ENCODE results near the gene ZNF469.
"Not testable (repeated sequence)": the region's sequence is repeated elsewhere in the genome, so short reads cannot be mapped to it uniquely, and the experiment has no call there.

The ZNF469 gene

GRCh38 chr16:88352261-88353200 lies 30.2 kb upstream of the ZNF469 start:
- no peak for TF ChIP-seq ZNF274 (IDR thresholded peaks at IDR 0.05; ENCODE audit: low read depth, low read length)

DNA sequence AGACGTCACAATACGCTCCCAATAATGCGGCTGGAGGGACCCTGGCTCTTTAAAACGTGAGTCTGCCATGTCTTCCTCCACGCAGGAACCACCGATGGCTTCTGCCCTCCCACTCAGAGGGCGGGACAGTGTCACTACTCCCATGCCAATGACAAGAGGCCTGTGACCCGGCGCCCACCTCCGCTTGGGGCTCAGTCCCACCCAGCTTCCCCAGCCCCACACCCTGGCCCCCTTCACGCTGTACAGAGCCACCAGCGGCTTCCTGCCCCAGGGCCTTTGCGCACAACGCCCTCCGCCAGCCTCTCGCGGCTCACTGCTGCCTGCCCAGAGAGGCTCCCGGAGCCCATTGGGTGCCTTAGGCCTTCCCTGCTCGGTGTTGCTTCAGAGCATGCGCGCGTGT lies 29.5 kb upstream of the ZNF469 start:
- TF ChIP-seq ZNF274 (IDR thresholded peaks at IDR 0.05; ENCODE audit: low read depth, low read length) = no peak
- no peak overlapping the region for H3K4me3 ChIP-seq (ENCODE audit: low read length)

More at GRCh38 chr16:88352261-88353200, 30.2 kb upstream of the ZNF469 start:
- H3K4me3 ChIP-seq (ENCODE audit: low read length) = no peak overlapping the region

- no peak overlapping the region for H3K4me3 ChIP-seq (ENCODE audit: low read length)
- TF ChIP-seq ZNF274 (IDR thresholded peaks at IDR 0.05; ENCODE audit: low read depth, low read length) = no peak
Measured at GRCh38 chr16:88353691-88354090, 29.1 kb upstream of the ZNF469 start.

DNA sequence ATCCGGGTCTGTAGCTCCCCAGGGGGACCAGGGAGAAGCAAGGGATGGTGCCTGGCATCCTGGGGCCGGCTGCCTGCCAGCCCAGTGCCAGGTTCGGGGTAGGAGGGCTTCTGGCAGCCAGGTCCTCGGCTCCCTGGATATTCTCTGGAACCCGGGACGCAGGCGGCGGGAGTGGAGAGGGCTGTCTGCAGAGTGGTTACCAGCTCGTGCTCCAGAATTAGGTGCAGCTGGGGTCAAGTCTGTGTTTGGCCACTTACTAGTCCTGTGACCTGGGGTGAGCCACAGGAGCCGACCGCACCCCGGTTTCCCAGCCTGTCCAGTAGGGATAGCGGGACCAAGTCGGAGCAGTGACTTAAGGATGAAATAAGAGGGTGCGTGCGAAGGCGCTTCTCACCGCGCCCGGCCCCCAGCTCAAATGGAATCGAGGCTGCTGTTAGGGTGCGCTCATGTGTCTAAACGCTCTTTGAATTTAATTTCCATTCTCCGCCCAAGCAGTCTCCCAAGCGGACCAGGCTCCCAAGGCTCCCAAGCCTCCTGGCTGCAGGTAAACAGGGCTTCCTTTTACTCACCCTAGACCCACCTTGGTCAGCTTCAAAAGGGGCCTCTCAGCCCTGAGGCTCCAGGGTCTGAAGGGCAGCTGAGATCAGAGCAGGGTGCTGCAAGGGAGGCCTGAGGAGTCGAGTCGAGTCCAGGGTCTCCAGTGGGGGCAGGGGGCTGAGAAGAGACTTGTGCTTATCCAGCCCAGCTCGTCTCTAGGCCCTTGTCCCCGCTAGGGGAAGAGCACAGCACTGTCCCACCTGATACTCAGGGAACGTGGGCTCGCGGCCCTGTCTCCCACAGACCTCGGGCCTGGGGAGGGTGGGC lies 28.3 kb upstream of the ZNF469 start:
- no peak for TF ChIP-seq ZNF274 (IDR thresholded peaks at IDR 0.05; ENCODE audit: low read depth, low read length)

DNA sequence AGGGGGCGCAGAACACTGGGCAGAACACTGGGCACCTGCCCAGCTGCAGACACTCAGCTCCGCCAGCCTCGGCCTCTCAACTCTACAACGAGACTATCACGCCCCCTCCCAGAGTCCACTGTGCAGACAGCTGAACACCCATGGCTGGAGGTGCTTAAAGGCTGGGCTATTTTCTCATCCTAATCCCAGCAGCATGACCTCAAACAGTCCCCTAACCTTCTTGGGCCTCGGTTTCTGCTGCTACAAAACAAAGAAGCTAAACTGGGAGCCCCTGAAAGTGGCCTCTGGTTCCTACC lies 27.7 kb upstream of the ZNF469 start:
- TF ChIP-seq ZNF274 (IDR thresholded peaks at IDR 0.05; ENCODE audit: low read depth, low read length) = no peak
- H3K4me3 ChIP-seq (ENCODE audit: low read length) = no peak overlapping the region

More for the DNA sequence above, 28.3 kb upstream of the ZNF469 start:
- no peak overlapping the region for H3K4me3 ChIP-seq (ENCODE audit: low read length)

GRCh38 chr16:88355389-88356123 lies 27.2 kb upstream of the ZNF469 start:
- H3K4me3 ChIP-seq (ENCODE audit: low read length) = no peak overlapping the region
- TF ChIP-seq ZNF274 (IDR thresholded peaks at IDR 0.05; ENCODE audit: low read depth, low read length) = no peak

DNA sequence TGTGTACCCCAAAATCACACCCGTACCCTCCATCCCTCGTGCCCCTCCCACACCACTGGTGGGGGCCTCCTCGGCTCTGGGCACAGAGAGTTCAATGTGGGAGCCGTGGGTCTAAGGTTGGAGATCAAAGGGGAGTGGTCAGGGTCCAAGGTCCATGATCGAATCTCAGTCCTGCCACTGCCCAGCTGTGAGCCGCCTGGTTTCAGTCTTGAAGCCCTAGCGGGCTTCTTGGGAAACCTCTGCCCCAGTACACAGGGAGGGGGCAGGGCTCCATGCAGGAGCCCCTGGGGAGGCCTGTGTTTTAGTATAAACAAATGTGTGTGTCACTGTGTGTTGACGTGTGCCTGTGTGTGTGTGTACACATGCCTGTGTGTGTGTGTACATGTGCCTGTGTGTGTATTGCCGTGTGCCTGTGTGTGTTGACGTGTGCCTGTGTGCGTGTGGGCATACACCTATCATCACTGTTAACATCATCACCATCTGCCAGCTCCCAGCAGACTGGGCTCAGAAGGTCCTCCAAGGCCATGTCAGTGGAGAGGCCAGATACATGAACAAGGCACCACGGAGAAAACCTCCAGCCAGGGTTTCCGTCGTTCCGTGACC lies 26.5 kb upstream of the ZNF469 start:
- H3K4me3 ChIP-seq (ENCODE audit: low read length) = no peak overlapping the region
- no peak for TF ChIP-seq ZNF274 (IDR thresholded peaks at IDR 0.05; ENCODE audit: low read depth, low read length)

- TF ChIP-seq ZNF274 (IDR thresholded peaks at IDR 0.05; ENCODE audit: low read depth, low read length) = no peak
- H3K4me3 ChIP-seq (ENCODE audit: low read length) = no peak overlapping the region
Measured at GRCh38 chr16:88356727-88357199, 26.0 kb upstream of the ZNF469 start.

DNA sequence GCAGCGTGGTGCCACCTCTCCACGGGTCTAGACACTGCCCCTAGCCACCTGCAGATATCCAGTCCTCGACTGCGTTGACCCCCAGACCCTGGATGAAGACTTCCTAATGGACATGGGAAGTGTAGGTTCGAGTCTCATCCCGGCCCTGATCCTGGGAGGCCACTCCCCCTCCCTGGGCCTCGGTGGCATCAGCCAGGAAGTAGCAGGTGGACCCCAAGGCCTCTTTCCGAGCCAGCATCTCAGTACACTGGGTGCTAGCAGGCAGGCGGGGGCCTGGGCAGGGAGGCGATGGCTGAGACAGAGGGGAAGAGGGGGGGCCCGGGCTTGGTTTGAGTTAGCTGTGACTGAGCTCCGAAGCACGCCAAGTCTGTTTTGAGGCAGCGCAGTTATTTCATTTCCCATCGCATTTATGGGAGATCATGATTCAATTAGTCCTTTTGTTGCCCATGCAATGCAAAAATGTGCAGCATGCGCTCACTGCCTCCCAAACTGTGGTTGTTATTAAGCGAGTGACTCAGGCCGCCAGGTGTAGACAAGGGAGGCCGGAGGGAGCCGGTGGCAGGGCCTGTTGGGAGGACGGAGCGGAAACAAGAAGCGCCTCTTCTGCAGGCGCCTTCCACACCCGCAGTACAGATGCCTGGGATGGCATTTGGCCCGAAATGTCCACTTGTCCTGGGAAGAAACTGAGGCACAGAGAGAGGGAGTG lies 25.3 kb upstream of the ZNF469 start:
- H3K4me3 ChIP-seq (ENCODE audit: low read length) = no peak overlapping the region
- no peak for TF ChIP-seq ZNF274 (IDR thresholded peaks at IDR 0.05; ENCODE audit: low read depth, low read length)

DNA sequence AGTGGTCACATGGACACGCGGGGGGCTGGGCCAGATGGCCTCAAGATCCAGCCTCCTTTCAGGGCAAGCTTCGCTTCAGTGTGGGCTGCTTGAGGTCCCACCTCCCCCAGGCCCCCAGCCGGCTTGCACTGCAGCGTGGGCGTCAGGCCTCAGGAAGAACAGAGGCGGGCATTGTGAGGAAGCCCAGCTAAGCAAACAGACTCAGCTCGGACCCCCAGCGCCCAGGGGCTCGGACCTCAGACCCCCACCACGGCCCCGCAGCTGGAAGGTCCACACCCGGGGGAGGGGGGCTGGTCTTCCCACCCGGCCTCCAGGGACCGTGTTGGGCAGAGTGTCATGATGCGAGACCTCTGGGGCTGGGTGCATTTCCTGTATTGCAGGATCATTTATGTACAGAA lies 24.7 kb upstream of the ZNF469 start:
- H3K4me3 ChIP-seq (ENCODE audit: low read length) = no peak overlapping the region
- no peak for TF ChIP-seq ZNF274 (IDR thresholded peaks at IDR 0.05; ENCODE audit: low read depth, low read length)

DNA sequence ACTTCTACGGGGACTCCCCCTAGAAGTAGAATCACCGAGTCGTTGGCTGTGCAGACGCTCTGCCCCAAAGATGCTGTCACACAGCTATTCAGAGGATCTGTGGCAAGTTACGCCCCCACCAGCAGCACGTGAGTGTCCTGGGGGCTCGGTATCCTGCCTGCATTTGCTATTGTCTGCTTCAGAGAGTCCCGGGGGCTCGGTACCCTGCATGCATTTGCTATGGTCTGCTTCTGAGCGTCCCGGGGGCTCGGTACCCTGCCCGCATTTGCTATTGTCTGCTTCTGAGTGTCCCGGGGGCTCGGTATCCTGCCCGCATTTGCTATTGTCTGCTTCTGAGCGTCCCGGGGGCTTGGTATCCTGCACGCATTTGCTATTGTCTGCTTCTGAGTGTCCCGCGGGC lies 23.8 kb upstream of the ZNF469 start:
- H3K4me3 ChIP-seq (ENCODE audit: low read length) = no peak overlapping the region
- TF ChIP-seq ZNF274 (IDR thresholded peaks at IDR 0.05; ENCODE audit: low read depth, low read length) = no peak

DNA sequence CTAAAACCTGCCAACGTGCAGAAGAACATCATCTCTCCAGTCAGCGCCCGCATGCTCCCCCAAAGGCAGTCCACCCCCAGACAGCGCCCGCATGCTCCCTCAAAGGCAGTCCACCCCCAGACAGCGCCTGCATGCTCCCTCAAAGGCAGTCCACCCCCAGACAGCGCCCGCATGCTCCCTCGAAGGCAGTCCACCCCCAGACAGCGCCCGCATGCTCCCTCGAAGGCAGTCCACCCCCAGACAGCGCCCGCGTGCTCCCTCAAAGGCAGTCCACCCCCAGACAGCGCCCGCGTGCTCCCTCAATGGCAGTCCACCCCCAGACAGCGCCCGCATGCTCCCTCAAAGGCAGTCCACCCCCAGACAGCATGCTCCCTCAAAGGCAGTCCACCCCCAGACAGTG lies 22.4 kb upstream of the ZNF469 start:
- not testable (repeated sequence) for H3K4me3 ChIP-seq (ENCODE audit: low read length)

DNA sequence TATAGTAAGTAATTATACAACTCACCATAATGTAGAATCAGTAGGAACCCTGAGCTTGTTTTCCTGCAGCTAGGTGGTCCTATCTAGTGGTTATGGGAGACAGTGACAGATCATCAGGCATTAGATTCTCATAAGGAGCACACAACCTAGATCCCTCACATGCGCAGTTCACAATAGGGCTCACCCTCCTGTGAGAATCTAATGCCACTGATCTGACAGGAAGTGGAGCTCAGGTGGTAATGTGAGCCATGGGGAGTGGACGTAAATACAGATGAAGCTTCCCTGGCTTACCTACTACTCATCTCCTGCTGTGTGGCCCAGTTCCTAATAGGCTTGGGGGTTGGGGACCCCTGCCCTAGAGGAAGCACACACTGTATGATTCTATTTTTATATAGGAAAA lies 21.8 kb upstream of the ZNF469 start:
- no peak for TF ChIP-seq ZNF274 (IDR thresholded peaks at IDR 0.05; ENCODE audit: low read depth, low read length)
- no peak overlapping the region for H3K4me3 ChIP-seq (ENCODE audit: low read length)
